Mesothelial cell of epicardium (in vitro differentiated cells): Measurements from ENCODE around the gene CDH15. TPM values are rescaled to one million over a fixed set of nuclear protein-coding genes. Genes with fewer than 3 reads are reported as not detected.

Source experiments
- DNase-seq, 2 experiments: peaks; one replicate each; pipeline ENCODE4 v3.0.0; 2021; ENCODE audit warnings: low spot score in 2 of 2; ENCODE audit not compliant: unreplicated experiment in 2 of 2
- H3K27ac Mint-ChIP-seq: 2 replicates; pipeline ENCODE4 v1.8.0; 2021; ENCODE audit warnings: mixed read lengths
- H3K27me3 Mint-ChIP-seq: 2 replicates; pipeline ENCODE4 v1.8.0; 2021; ENCODE audit warnings: low read depth, mixed read lengths
- H3K36me3 Mint-ChIP-seq: 2 replicates; pipeline ENCODE4 v1.8.0; 2021; ENCODE audit warnings: mixed read lengths
- H3K4me1 Mint-ChIP-seq: 2 replicates; pipeline ENCODE4 v1.8.0; 2021; ENCODE audit warnings: mixed read lengths
- H3K4me3 Mint-ChIP-seq: 2 replicates; pipeline ENCODE4 v1.8.0; 2021; ENCODE audit warnings: mild to moderate bottlenecking, moderate library complexity, mixed read lengths
- H3K9me3 Mint-ChIP-seq: 2 replicates; pipeline ENCODE4 v1.8.0; 2021; ENCODE audit warnings: mixed read lengths
- total RNA-seq: library from RNA; stranded (reverse); gene quantifications from 3 replicates; pipeline ENCODE4 v1.2.1, GENCODE V29; 2021
- TF ChIP-seq, protein P1 (sequence below): fragments of 200-600 bp; sonication (generic); IDR thresholded peaks from one replicate; pipeline ENCODE4 v1.5.0; 2021; ENCODE audit warnings: antibody characterized with exemption; ENCODE audit not compliant: unreplicated experiment

CDH15 gene
- total RNA-seq, 1 donor from 2014 or later: 0.18 TPM

GRCh38 chr16:89172171-89172527 is 601 bp downstream of the CDH15 start:
- H3K4me3 Mint-ChIP-seq: no peak overlapping the region
- no peaks in the 10 kb centered on the region for H3K36me3 Mint-ChIP-seq
- no peak overlapping the region for H3K27ac Mint-ChIP-seq
- H3K27me3 Mint-ChIP-seq: peaks cover 24% of the 10 kb centered on the region
- no peaks in the 10 kb centered on the region for H3K9me3 Mint-ChIP-seq
- H3K4me1 Mint-ChIP-seq: peaks cover 14% of the 10 kb centered on the region
- TF ChIP-seq, protein P1, sequence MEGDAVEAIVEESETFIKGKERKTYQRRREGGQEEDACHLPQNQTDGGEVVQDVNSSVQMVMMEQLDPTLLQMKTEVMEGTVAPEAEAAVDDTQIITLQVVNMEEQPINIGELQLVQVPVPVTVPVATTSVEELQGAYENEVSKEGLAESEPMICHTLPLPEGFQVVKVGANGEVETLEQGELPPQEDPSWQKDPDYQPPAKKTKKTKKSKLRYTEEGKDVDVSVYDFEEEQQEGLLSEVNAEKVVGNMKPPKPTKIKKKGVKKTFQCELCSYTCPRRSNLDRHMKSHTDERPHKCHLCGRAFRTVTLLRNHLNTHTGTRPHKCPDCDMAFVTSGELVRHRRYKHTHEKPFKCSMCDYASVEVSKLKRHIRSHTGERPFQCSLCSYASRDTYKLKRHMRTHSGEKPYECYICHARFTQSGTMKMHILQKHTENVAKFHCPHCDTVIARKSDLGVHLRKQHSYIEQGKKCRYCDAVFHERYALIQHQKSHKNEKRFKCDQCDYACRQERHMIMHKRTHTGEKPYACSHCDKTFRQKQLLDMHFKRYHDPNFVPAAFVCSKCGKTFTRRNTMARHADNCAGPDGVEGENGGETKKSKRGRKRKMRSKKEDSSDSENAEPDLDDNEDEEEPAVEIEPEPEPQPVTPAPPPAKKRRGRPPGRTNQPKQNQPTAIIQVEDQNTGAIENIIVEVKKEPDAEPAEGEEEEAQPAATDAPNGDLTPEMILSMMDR: no peak
- DNase-seq: no peak

GRCh38 chr16:89172528-89173173 is 1.1 kb downstream of the CDH15 start:
- no peak overlapping the region for H3K27ac Mint-ChIP-seq
- TF ChIP-seq, protein P1: no peak
- H3K27me3 Mint-ChIP-seq: peaks cover 24% of the 10 kb centered on the region
- H3K4me3 Mint-ChIP-seq: no peak overlapping the region
- no peaks in the 10 kb centered on the region for H3K36me3 Mint-ChIP-seq
- DNase-seq: no peak
- no peaks in the 10 kb centered on the region for H3K9me3 Mint-ChIP-seq
- H3K4me1 Mint-ChIP-seq: peaks cover 14% of the 10 kb centered on the region

GRCh38 chr16:89173174-89173921 is 1.8 kb downstream of the CDH15 start:
- Mint-ChIP-seq H3K9me3 (no peaks in the 10 kb centered on the region), H3K27ac (no peak overlapping the region), H3K4me1 (peaks cover 14% of the 10 kb centered on the region), H3K36me3 (no peaks in the 10 kb centered on the region), H3K4me3 (no peak overlapping the region), H3K27me3 (peaks cover 24% of the 10 kb centered on the region)
- TF ChIP-seq, protein P1: no peak
- no peak for DNase-seq

- H3K4me1 Mint-ChIP-seq: peaks cover 14% of the 10 kb centered on the region
- no peak overlapping the region for H3K27ac Mint-ChIP-seq
- TF ChIP-seq, protein P1: no peak
- no peaks in the 10 kb centered on the region for H3K9me3 Mint-ChIP-seq
- H3K36me3 Mint-ChIP-seq: no peaks in the 10 kb centered on the region
- DNase-seq: no peak
- H3K27me3 Mint-ChIP-seq: peaks cover 21% of the 10 kb centered on the region
- no peak overlapping the region for H3K4me3 Mint-ChIP-seq
These were observed 2.7 kb downstream of the CDH15 start for GRCh38 chr16:89174055-89174827.

DNA sequence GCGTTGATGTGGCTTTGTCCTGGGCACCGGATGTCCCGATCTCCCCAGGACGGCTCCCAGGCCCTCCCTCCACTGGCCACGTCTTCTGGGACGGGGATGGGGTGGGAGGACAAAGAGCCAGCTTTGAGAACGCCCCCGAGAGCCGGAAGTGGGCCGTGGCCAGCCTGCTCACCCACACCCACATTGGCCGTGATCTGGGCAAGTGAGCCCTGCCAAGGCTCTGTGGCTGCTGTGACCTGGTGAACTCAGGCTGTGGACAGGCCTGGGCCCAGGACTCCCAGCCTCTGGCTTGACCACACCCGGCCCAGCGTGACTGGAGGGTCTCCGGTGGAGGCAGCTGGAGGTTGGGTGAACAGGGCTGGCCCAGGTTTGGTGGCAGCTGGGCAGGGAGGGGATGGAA is 3.3 kb downstream of the CDH15 start:
- DNase-seq: no peak
- H3K9me3 Mint-ChIP-seq: no peaks in the 10 kb centered on the region

More for the DNA sequence above, 3.3 kb downstream of the CDH15 start:
- no peak overlapping the region for H3K27ac Mint-ChIP-seq
- no peaks in the 10 kb centered on the region for H3K36me3 Mint-ChIP-seq
- peaks cover 19% of the 10 kb centered on the region for H3K27me3 Mint-ChIP-seq
- peaks cover 14% of the 10 kb centered on the region for H3K4me1 Mint-ChIP-seq
- TF ChIP-seq, protein P1: no peak
- H3K4me3 Mint-ChIP-seq: no peak overlapping the region
